Measurements from ENCODE around the gene DNAL4. TPM values are rescaled to one million over a fixed set of nuclear protein-coding genes. Genes with fewer than 3 reads are reported as not detected.

DNAL4 gene
- total RNA-seq, 4 donors from 2014 or later: 21.8 to 27.7 (median 27.6) TPM

DNA sequence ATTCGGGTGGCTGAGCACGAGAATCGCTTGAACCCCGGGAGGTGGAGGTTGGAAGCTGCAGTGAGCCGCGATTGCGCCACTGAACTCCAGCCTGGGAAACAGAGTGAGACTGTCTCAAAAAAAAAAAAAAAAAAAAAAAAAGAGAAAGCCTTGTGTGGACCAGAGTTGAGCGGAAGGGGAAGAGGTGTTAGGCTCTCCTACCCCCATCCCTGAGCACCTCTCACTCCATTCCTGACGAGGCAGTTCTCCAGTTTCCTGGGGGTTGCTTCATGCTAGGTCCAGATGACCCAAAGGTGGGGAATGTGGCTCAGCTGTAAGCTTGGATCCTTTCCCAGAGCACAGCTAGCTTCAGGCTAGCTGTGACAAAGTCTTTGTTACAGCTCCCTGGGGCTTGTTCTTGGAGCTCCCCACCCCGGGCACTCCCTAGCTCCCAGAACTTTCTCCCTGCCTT is 8.8 kb upstream of the DNAL4 start:
- TF ChIP-seq POLR2A (IDR thresholded peaks at IDR 0.05) (no peak), POLR2AphosphoS5 (IDR thresholded peaks at IDR 0.05) (peak in 1 of 3 donors; percentile 37), EP300 (IDR thresholded peaks at IDR 0.05) (no peak)
- TF ChIP-seq, protein P1, sequence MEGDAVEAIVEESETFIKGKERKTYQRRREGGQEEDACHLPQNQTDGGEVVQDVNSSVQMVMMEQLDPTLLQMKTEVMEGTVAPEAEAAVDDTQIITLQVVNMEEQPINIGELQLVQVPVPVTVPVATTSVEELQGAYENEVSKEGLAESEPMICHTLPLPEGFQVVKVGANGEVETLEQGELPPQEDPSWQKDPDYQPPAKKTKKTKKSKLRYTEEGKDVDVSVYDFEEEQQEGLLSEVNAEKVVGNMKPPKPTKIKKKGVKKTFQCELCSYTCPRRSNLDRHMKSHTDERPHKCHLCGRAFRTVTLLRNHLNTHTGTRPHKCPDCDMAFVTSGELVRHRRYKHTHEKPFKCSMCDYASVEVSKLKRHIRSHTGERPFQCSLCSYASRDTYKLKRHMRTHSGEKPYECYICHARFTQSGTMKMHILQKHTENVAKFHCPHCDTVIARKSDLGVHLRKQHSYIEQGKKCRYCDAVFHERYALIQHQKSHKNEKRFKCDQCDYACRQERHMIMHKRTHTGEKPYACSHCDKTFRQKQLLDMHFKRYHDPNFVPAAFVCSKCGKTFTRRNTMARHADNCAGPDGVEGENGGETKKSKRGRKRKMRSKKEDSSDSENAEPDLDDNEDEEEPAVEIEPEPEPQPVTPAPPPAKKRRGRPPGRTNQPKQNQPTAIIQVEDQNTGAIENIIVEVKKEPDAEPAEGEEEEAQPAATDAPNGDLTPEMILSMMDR (IDR thresholded peaks at IDR 0.05): no peak
- H3K9me3 ChIP-seq: no peaks in the 10 kb centered on the region
- H3K4me3 ChIP-seq: no peak overlapping the region
- no peak overlapping the region for H3K27ac ChIP-seq
- DNase-seq (ENCODE audit: low spot score in 2 of 2): peak in 1 of 2 donors; percentile 73
- no peaks in the 10 kb centered on the region for H3K36me3 ChIP-seq
- H3K4me1 ChIP-seq: peaks cover 6% of the 10 kb centered on the region
- peaks cover 6% of the 10 kb centered on the region for H3K27me3 ChIP-seq
- WGBS: 3% methylated on average over 5 of the region's 10 CpGs

- WGBS: 50% methylated on average over 6 of the region's 6 CpGs
- H3K27me3 ChIP-seq: peaks cover 6% of the 10 kb centered on the region
Observed at GRCh38 chr22:38799265-38800002, 5.5 kb upstream of the DNAL4 start.

DNA sequence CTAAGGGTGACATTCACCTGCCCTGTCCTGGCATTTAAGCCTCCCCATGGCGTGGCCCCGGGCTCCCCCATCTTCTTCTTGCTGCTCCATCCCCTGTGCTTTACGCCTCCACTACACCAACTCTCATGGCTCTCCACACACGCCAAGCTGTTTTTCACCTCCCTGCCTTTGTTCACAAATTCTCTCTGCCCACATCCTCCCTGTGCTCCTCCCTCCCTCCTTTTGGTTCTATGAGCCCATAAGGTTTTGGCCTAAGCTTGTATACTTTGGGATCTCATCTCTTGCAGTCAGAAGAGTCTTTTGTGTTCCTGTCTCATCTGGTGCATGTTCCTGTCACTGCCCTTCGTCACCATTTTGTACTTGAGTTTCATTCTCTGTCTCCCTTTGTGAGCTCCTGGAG is 4.6 kb upstream of the DNAL4 start:
- no peak overlapping the region for H3K27ac ChIP-seq
- H3K4me1 ChIP-seq: peaks cover 6% of the 10 kb centered on the region
- 81% methylated on average over 5 of the region's 5 CpGs for WGBS
- H3K4me3 ChIP-seq: no peak overlapping the region
- DNase-seq (ENCODE audit: low spot score in 2 of 2): no peak
- TF ChIP-seq POLR2AphosphoS5 (IDR thresholded peaks at IDR 0.05): no peak
- no peak for TF ChIP-seq EP300 (IDR thresholded peaks at IDR 0.05)
- TF ChIP-seq POLR2A (IDR thresholded peaks at IDR 0.05): no peak
- TF ChIP-seq, protein P1 (IDR thresholded peaks at IDR 0.05): no peak
- no peaks in the 10 kb centered on the region for H3K36me3 ChIP-seq
- peaks cover 6% of the 10 kb centered on the region for H3K27me3 ChIP-seq
- H3K9me3 ChIP-seq: no peaks in the 10 kb centered on the region

More at GRCh38 chr22:38799265-38800002, 5.5 kb upstream of the DNAL4 start:
- DNase-seq (ENCODE audit: low spot score in 2 of 2): no peak
- Histone ChIP-seq H3K9me3 (no peaks in the 10 kb centered on the region), H3K4me1 (peaks cover 6% of the 10 kb centered on the region), H3K27ac (no peak overlapping the region), H3K4me3 (no peak overlapping the region), H3K36me3 (no peaks in the 10 kb centered on the region)
- TF ChIP-seq POLR2AphosphoS5 (IDR thresholded peaks at IDR 0.05) (no peak), POLR2A (IDR thresholded peaks at IDR 0.05) (no peak)
- TF ChIP-seq, protein P1 (IDR thresholded peaks at IDR 0.05): no peak

GRCh38 chr22:38796262-38796957 is 2.5 kb upstream of the DNAL4 start:
- DNase-seq (ENCODE audit: low spot score in 2 of 2): no peak
- Histone ChIP-seq H3K27ac (no peak overlapping the region), H3K27me3 (peaks cover 6% of the 10 kb centered on the region), H3K4me1 (peaks cover 7% of the 10 kb centered on the region), H3K4me3 (no peak overlapping the region), H3K36me3 (no peaks in the 10 kb centered on the region), H3K9me3 (no peaks in the 10 kb centered on the region)
- 80% methylated on average over 12 of the region's 12 CpGs for WGBS
- no peak for TF ChIP-seq EP300 (IDR thresholded peaks at IDR 0.05)
- no peak for TF ChIP-seq POLR2A (IDR thresholded peaks at IDR 0.05)
- no peak for TF ChIP-seq POLR2AphosphoS5 (IDR thresholded peaks at IDR 0.05)
- TF ChIP-seq, protein P1 (IDR thresholded peaks at IDR 0.05): no peak

DNA sequence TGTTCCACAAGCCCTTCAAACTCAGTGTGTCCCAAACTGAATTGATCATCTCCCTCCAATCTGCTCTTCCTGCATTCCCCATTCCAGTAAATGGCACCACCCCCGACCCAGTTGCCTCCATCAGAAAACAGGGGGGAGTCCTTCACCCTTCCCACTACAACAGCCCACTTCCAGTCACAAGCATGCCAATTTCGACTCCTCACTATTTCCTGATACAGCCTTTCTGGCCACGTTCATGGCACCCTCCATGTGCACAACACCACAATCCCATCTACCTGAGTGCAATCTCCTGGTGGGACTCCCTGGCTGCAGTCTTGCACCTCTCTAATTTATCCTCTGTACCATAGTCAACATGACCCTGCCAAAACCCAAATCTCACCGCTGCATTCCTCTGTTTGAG is 1.6 kb upstream of the DNAL4 start:
- Histone ChIP-seq H3K4me3 (no peak overlapping the region), H3K36me3 (peaks cover 3% of the 10 kb centered on the region), H3K9me3 (no peaks in the 10 kb centered on the region), H3K27ac (no peak overlapping the region), H3K27me3 (peaks cover 6% of the 10 kb centered on the region), H3K4me1 (peaks cover 7% of the 10 kb centered on the region)
- WGBS: 80% methylated on average over 4 of the region's 4 CpGs
- TF ChIP-seq EP300 (IDR thresholded peaks at IDR 0.05) (no peak), POLR2AphosphoS5 (IDR thresholded peaks at IDR 0.05) (no peak), POLR2A (IDR thresholded peaks at IDR 0.05) (no peak)
- TF ChIP-seq, protein P1 (IDR thresholded peaks at IDR 0.05): no peak
- no peak for DNase-seq (ENCODE audit: low spot score in 2 of 2)
